Stimulated activated CD4-positive, alpha-beta T cell treated with anti-CD3 and anti-CD28 coated beads, Interleukin-15, amount 100 ng/mL, for 48 hours (primary cell): ENCODE measurements around the gene GMPR2.

Experiments
- DNase-seq, 2 donors: peaks; one replicate each; pipeline ENCODE4 v3.0.0-alpha.2; 2020; ENCODE audit warnings: low read depth in 2 of 2

GMPR2 gene

GRCh38 chr14:24232645-24233537, at the start of gene GMPR2:
Gene GMPR2 (plus strand): TSS chr14:24232929. CDS start chr14:24233254, 325 bp downstream.
- no peak for DNase-seq

- DNase-seq, result no peak
Measured at GRCh38 chr14:24183014-24183481, 49.7 kb upstream of the GMPR2 start.

- DNase-seq, result no peak
Measured at GRCh38 chr14:24184104-24184970, 48.4 kb upstream of the GMPR2 start.

GRCh38 chr14:24185026-24185425, 47.7 kb upstream of the GMPR2 start:
- DNase-seq, result no peak

GRCh38 chr14:24185741-24186140, 47.0 kb upstream of the GMPR2 start:
- no peak for DNase-seq

- DNase-seq, result no peak
Measured at GRCh38 chr14:24186831-24187538, 45.7 kb upstream of the GMPR2 start.

- no peak for DNase-seq
Measured at GRCh38 chr14:24187539-24187915, 45.2 kb upstream of the GMPR2 start.

- DNase-seq, result peak; percentile 92 to 94
Measured at GRCh38 chr14:24188251-24189058, 44.3 kb upstream of the GMPR2 start, which contains the start of gene IPO4. Gene IPO4 (minus strand): TSS chr14:24188816. CDS start chr14:24188787, 29 bp downstream.

GRCh38 chr14:24189059-24189375, 43.7 kb upstream of the GMPR2 start:
- no peak for DNase-seq

GRCh38 chr14:24189460-24189859, 43.3 kb upstream of the GMPR2 start:
- no peak for DNase-seq

- DNase-seq, result no peak
Measured at GRCh38 chr14:24190416-24190815, 42.3 kb upstream of the GMPR2 start.

GRCh38 chr14:24192933-24193332, 39.8 kb upstream of the GMPR2 start:
- DNase-seq, result no peak

GRCh38 chr14:24194186-24194872, 38.4 kb upstream of the GMPR2 start:
- DNase-seq, result no peak

- no peak for DNase-seq
Measured at GRCh38 chr14:24194873-24195185, 37.9 kb upstream of the GMPR2 start.

- peak; percentile 80 for DNase-seq
Measured at GRCh38 chr14:24195186-24196070, 37.3 kb upstream of the GMPR2 start, which contains the start of gene TM9SF1. Gene TM9SF1 (minus strand): TSS chr14:24195441. CDS start chr14:24195019, 422 bp downstream.

- DNase-seq, result no peak
Measured at GRCh38 chr14:24196071-24197055, 36.4 kb upstream of the GMPR2 start.

- no peak for DNase-seq
Measured at GRCh38 chr14:24197056-24197450, 35.7 kb upstream of the GMPR2 start.

- DNase-seq, result no peak
Measured at GRCh38 chr14:24198814-24199524, 33.8 kb upstream of the GMPR2 start.
